Pancreas (tissue), 10 donors: ENCODE measurements around the gene NPB. TPM values are rescaled to one million over a fixed set of nuclear protein-coding genes. Genes with fewer than 3 reads are reported as not detected.

Source experiments
- ATAC-seq, 4 donors: fragments of 200-7000 bp; cut with Tn5 transposase; one replicate each; pipeline versions ENCODE4 v1.8.0 to v1.9.1; 2020; ENCODE audit warnings: mild to moderate bottlenecking in 4 of 4, moderate library complexity in 4 of 4
- DNase-seq, 6 donors: peaks; one replicate each; pipeline ENCODE4 v3.0.0-alpha.2; 2020
- FAIRE-seq: peaks from 2 replicates; lab custom pipeline; 2012; peaks lifted over from hg19 to GRCh38; lab: Jason Lieb, UNC
- H3K27ac ChIP-seq, 4 donors: fragments of 200-600 bp; sonication (generic); 1 replicate in 3 of 4; 2 replicates in 1 of 4; pipeline versions ENCODE4 v1.5.0 to v1.8.0; 2020
- H3K27me3 ChIP-seq, 4 donors: fragments of 200-600 bp; one replicate each; pipeline ENCODE4 v1.8.0; 2021
- H3K36me3 ChIP-seq, 3 donors: fragments of 200-600 bp; sonication (generic) in 1 of 3; one replicate each; pipeline versions ENCODE4 v1.5.0 to v1.8.0; 2020 to 2021
- H3K4me1 ChIP-seq, 3 donors: fragments of 200-600 bp; one replicate each; pipeline ENCODE4 v1.8.0; 2021
- H3K4me3 ChIP-seq, 4 donors: fragments of 200-600 bp; sonication (generic) in 2 of 4; one replicate each; pipeline versions ENCODE4 v1.5.0 to v1.8.0; 2020 to 2021
- H3K9me3 ChIP-seq, 4 donors: fragments of 200-600 bp; one replicate each; pipeline ENCODE4 v1.8.0; 2021
- CTCF ChIP-seq, 4 donors: fragments of 200-600 bp; sonication (generic) in 3 of 4; IDR thresholded peaks; one replicate each; pipeline versions ENCODE4 v1.5.0 to v1.8.0; 2021; ENCODE audit warnings: antibody characterized with exemption in 4 of 4
- WGBS, 2 donors: extraction: QIAGEN DNeasy Blood & Tissue Kit; methylation state at CpG; one replicate each; pipeline ENCODE4 v1.1.7; 2013; 5-methylcytosine and 5-hydroxymethylcytosine counted together
- intact Hi-C, 3 donors: fragments of 100-400 bp; cut with DNase I; formaldehyde crosslinking; loops; one replicate each; pipeline versions ENCODE4 v1.11.1 to v1.14.2; 2022
- polyA plus RNA-seq, 2 donors: library from polyadenylated mRNA; stranded (reverse); fragments of 200-250 nt; gene quantifications; one replicate each; pipeline ENCODE4 v1.2.3, GENCODE V29; 2013
- total RNA-seq, 6 donors: library from RNA; stranded (reverse); fragmentation: NEBNext Ultra II Directional in 4 of 6; extraction: Animal tissue kit (Norgen Biotek cat#: 25700) in 4 of 6; gene quantifications; one replicate each; pipeline versions ENCODE4 v1.2.1 to v1.2.4, GENCODE V29; 2021 to 2023
- donor health status: healthy with polysubstance abuse.
- donor health status: DM: no; HTN: no; CAD: no; lungs with moderate emphysema.
- donor health status: DM: no; HTN: no; CAD: no.
- donor health status: control.
- donor health status: control.
- donor health status: Bipolar disorder and iron deficiency.
- donor health status: DM: yes; HTN: yes; CAD: no.
- donor health status: DM: no; HTN: no; CAD: no.
- donor health status: DM: no; HTN: no; CAD: no.
- donor health status: DM: yes; HTN: yes; CAD: no.

The NPB gene
- total and polyA plus RNA-seq, 8 donors, result 0.19 to 0.62 (median 0.37) TPM; not detected in 2

GRCh38 chr17:81902653-81903414 lies 796 bp downstream of the NPB start:
- no peak overlapping the region for H3K27ac ChIP-seq
- H3K9me3 ChIP-seq, result no peaks in the 10 kb centered on the region
- peak in 2 of 6 donors; percentile 51 to 82 for DNase-seq
- H3K27me3 ChIP-seq, result no peaks in the 10 kb centered on the region
- peak overlapping the region in 2 of 4 donors; percentile 19 to 37 for H3K4me3 ChIP-seq
- H3K4me1 ChIP-seq, result peaks cover 0 to 6% (median 3%) of the 10 kb centered on the region in 3 donors
- no peak for TF ChIP-seq CTCF (IDR thresholded peaks at IDR 0.05)
- no peak for FAIRE-seq
- peaks cover 0 to 11% (median 2%) of the 10 kb centered on the region in 3 donors for H3K36me3 ChIP-seq
- intact Hi-C loops, result no loop called here
- 23 to 30% methylated on average over 39 to 47 of the region's 47 CpGs for WGBS, 2 donors
- peak; percentile 3 to 37 (median 18) for ATAC-seq

GRCh38 chr17:81903415-81903831 lies 1.4 kb downstream of the NPB start:
- TF ChIP-seq CTCF (IDR thresholded peaks at IDR 0.05), result no peak
- H3K9me3 ChIP-seq, result no peaks in the 10 kb centered on the region
- H3K4me3 ChIP-seq, result no peak overlapping the region
- ATAC-seq (no peak), DNase-seq (peak in 2 of 6 donors; percentile 25 to 70), FAIRE-seq (no peak)
- H3K27me3 ChIP-seq, result no peaks in the 10 kb centered on the region
- H3K36me3 ChIP-seq, result peaks cover 0 to 5% (median 0%) of the 10 kb centered on the region in 3 donors
- H3K27ac ChIP-seq, result no peak overlapping the region
- peaks cover 0 to 6% (median 3%) of the 10 kb centered on the region in 3 donors for H3K4me1 ChIP-seq
- WGBS, 2 donors, result 95% methylated on average over 10 of the region's 10 CpGs
- intact Hi-C loops, result no loop called here

GRCh38 chr17:81903896-81904599 lies 2.0 kb downstream of the NPB start:
- Histone ChIP-seq H3K27ac (no peak overlapping the region), H3K9me3 (no peaks in the 10 kb centered on the region), H3K4me3 (no peak overlapping the region), H3K36me3 (no peaks in the 10 kb centered on the region), H3K27me3 (no peaks in the 10 kb centered on the region), H3K4me1 (peaks cover 0 to 6% (median 3%) of the 10 kb centered on the region in 3 donors)
- FAIRE-seq (no peak), DNase-seq (peak in 2 of 6 donors; percentile 27 to 72), ATAC-seq (no peak)
- WGBS, 2 donors, result 95 to 97% methylated on average over 24 of the region's 24 CpGs
- intact Hi-C loops, result no loop called here
- no peak for TF ChIP-seq CTCF (IDR thresholded peaks at IDR 0.05)

- no peak for ATAC-seq
- intact Hi-C loops, result no loop called here
- TF ChIP-seq CTCF (IDR thresholded peaks at IDR 0.05), result no peak
- Histone ChIP-seq H3K36me3 (no peaks in the 10 kb centered on the region), H3K9me3 (no peaks in the 10 kb centered on the region), H3K27ac (no peak overlapping the region), H3K27me3 (no peaks in the 10 kb centered on the region), H3K4me3 (no peak overlapping the region), H3K4me1 (peaks cover 0 to 6% (median 3%) of the 10 kb centered on the region in 3 donors)
- DNase-seq, result peak in 2 of 6 donors; percentile 27 to 65
- FAIRE-seq, result no peak
- 91 to 92% methylated on average over 28 of the region's 28 CpGs for WGBS, 2 donors
Measured at GRCh38 chr17:81904600-81905423, 2.8 kb downstream of the NPB start.
